Brain pericyte (primary cell): ENCODE results near the gene CARD11.

Experiments
- DNase-seq: peaks from one replicate; pipeline ENCODE4 v3.0.0-alpha.2; 2012; ENCODE audit warnings: low read depth, low spot score

CARD11 gene

DNA sequence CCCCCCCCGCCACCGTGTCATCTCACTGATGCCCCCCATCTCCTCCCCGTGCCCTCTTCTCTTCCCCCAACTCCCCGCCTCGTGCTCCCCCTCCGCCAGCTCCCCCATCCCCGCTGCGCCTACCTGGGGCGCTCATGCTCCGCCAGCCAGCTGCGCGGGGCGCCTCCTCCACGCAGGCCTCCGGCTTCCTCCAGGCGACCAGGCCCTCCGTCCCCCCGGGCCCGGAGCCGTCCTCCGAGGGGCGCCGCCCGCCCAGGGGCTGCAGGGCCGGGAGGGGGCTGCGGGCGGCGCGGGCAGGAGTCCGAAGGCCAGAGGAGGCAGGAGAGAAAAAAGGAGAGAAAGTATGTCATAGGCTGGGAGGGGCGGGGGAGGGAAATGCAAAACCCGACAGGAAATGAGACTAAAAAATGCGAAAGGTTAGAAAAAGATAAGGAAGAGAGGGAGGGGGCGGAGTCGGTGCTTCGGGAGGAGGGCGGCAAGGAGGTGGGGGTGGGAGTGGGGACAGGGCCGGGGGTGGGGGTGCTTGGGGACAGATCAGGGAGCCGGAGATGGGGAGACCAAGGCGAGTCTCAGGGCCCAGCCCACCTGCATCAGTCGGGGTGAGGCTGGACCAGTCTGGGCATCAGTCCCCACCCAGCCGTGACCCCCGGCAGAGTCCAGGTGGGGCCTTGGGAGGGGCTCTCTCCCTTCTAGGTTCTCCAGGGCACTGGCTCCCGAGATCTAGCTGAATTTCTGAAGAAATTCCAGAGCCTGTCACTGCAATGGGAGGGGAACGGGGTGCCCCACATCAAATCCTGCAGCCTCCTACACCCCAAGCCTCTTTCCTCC is at the start of gene CARD11:
Gene CARD11 (minus strand): TSS at position 324 of the 828 bp plus-strand sequence. CDS start 85,361 bp downstream, outside the sequence.
- no peak for DNase-seq

DNA sequence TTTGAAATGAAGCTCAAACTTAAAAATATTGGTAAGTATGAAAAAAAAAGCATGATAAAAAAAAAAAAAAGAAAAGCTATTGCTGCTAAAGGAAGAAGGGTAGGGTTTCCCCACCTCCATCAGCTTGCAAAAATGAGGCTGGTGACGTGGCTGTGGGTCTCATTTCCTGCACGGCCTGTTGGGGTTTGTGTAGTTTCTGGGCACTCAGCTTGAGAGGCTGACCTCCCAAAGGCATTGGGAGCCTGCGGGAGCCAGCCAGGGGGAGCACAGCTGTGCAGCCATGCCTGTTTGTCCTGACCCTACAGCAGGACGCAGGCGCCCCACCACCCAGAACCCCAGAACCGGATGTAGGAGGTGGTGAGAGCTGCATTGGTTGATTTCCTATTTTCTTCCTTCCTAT is 48.8 kb upstream of the CARD11 start:
- no peak for DNase-seq

DNA sequence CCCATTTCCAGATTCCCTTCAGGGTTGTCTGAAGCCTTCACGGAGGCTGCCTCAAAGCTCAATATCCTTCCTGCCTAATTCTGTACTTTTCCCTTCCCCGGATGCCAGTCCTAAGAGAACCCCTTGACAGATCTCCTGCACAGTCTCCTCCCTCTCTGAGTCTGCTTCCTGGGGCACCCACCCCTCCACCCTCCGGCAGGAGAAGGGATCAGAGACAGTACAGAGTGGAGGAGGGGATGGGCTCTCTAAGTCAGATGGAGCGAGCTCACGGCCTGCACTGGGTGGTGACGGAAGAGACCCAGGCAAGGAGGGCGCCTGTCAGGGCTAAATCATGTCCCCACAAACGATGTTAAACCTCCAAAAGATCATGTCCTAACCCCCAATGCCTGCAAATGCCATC is 48.0 kb upstream of the CARD11 start:
- DNase-seq: no peak

DNA sequence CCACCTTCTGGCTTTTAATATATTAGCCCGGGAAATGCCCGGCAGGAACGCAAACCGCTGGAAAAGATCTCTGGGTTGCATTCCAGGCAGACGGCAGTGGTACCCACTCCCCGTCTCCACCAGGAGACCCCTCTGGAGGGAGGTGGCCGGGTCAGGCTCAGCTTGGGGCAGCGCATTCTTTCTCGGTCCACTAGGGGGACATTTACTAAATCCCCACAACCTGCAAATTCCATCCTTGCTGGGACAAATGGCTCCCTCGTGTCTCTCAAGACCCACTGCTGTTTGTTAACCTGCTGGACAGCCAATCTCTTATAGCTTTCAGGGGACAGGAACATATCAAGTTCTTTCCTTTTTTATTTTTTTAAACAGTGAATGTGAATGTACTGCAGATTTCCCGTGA is 45.8 kb upstream of the CARD11 start:
- DNase-seq: no peak

DNA sequence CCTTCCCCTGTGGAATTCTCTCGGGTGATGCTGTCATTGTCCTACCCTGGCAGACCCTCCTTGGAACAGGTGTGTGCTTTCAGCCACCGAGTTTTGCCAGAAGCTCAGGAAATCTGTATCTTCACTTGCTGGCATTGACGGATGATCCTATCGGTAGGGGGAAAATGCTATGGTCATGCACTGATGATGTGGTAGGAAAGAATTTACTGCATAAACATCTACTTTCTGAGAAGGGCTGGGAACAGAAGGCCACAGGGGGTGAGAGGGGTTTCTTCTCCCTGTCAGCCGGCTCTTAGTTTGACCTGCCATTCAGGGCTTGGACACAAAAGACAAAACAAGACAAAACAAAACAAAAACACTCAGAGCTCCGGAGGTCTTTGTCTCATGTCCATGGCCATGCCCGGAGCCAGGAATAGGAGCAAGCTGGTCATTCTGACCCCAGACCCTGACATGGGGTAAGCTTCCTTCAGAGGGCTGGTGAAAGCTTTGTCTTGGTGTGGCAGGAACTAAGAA is 43.6 kb upstream of the CARD11 start:
- DNase-seq: no peak

DNA sequence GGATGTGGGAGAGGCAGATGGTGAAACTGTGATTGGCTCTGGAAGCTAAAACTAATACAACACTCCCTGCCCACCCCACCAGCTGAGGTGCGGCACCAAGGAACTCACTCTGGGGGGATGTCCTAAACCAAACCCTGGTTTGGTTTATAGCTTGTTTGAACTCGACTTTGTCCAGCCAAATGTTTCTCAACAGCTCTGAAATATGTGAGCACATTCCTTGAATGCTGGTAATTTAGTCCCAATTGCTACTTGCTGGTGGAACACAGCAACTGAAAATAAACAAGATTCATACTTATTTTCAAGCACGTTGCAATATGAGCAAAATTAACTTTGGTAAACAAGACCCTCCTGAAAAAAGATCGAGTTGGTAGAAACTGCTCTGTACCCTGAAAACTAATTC is 39.7 kb upstream of the CARD11 start:
- no peak for DNase-seq

DNA sequence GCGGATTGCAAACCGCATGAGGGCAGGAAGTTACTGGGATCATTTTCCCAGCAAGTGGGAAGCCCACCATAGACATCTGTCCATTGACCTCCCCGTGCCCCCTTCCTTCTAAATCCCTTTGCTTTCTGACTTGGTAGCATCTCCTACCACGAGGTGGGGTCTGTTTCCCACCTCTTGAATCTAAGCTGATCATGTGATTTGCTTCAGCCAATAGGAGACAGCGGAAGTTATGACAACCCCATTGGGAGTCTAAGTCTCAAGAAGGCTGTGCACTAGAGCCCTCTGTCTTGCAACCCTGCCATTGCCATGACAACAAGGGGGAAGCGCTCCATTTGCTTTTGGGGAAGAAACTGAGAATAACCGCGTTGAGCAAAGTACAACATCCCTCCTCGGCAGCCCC is 39.2 kb upstream of the CARD11 start:
- no peak for DNase-seq

DNA sequence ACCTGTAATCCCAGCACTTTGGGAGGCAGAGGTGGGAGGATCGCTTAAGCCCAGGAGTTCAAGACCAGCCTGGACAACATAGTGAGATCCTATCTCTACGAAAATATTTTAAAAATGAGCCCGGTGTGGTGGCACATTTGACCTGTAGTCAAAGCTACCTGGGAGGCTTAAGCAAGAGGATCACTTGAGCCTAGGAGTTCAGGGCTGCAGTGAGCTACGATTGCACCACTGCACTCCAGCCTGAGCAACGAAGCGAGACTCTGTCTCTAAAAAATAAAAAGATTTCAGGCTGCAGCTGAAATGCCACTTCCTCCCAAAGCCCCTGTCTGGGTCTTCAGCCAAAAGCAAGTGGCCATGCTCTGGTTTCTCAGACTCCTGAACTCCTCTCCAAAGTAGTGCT is 38.7 kb upstream of the CARD11 start:
- no peak for DNase-seq

DNA sequence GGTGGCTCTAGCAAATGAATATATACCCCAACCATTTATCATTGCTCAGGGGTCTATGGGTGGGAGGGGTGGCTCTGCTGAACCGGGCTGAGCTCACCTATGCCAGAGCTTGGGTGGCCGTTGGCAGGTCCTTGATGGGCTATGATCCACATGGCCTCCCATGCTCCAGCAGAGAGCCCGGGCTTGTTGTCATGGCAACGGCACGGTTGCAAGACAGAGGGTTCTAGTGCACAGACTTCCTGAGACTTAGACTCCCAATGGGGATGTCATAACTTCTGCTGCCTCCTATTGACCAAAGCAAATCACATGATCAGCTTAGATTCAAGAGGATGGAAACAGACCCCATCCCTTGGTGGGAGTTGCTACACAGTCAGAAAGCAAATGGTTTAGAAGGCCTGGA is 36.4 kb upstream of the CARD11 start:
- no peak for DNase-seq

DNA sequence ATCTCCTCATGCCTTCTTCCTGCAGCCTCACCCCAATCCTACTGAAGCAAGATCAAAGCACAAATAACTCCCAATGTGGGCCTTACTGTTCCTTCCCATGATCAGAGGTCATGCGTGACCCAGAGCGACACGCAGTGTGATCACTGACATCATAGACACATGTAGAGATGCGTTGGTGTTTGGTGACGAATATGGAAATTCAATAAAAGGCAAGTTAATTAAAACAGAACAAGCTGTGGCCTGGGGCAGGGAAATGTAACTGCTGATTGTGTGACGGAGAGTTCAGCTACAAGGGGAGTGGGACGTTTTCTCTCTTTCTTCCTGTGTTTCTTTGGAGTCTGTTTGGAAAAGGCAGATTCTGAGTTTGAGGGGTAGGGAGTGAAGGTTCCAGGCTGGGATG is 34.8 kb upstream of the CARD11 start:
- DNase-seq: no peak

DNA sequence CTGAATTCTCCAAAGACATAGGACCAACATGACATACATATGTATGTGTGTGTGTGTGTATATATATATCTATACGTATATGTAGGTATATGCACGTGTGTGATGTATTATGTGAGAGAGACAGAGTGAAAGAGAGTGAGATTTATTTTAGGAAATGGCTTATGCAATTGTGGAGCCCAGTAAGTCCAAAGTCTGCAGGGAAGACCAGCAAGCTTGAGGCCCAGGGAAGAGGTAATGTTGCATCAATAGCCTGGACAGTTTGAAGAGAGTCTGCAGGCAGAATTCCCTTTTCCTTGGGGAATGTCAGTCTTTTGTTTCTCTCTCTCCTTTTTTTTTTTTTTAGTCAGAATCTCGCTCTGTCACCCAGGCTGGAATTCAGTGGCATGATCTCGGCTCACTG is 33.0 kb upstream of the CARD11 start:
- no peak for DNase-seq

DNA sequence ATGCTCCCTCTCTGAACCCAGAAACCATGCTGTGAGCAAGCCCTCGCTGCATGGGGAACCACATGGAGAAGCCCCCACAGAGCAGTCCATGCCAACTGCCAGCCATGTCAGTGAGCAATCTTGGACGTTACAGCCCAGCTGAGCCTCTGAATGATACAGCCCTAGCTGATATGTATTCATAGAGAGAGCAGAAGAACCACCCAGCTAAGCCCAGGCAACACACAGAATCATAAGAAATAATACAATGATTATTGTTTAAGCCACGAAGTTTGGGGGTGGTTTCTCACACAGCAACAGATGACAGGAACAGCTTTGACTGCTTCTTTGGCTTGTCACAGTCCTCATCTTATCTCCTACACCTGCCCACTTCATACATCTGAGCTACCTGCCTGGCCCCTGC is 32.5 kb upstream of the CARD11 start:
- DNase-seq: no peak

DNA sequence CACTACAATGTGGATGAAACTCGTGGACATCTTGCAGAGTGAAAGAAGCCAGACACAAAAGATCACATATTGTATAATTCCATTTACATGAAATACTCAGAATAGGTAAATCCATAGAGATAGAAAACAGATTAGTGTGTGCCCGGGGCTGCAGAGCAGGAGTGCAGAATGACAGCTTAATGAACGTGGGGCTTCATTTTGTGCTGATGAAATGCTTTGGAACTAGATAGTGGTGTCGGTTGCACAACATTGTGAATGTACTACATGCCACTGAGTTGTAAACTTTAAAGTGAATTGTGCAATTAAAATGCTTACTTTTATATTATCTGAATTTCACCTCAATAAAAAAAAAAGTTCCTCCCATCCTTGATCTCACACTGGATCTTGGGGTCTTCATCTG is 31.8 kb upstream of the CARD11 start:
- DNase-seq: no peak

DNA sequence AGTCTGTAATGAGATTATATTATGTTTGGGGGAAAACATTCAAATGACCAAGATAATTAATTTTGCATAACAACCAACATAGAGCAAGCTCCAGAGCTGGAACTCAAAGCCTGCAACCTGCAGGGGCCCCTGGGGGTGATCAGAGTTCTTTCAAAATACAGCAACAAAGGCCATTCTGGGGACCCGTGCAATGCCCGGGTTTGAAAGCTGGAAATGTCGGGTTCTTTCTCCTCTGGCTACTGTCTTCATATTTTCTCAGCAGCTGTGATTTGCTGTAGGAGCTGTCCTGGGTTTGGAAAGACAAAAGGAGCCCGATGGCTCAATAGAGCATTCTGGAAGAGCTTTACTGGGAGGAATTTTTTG is 30.8 kb upstream of the CARD11 start:
- DNase-seq: no peak

DNA sequence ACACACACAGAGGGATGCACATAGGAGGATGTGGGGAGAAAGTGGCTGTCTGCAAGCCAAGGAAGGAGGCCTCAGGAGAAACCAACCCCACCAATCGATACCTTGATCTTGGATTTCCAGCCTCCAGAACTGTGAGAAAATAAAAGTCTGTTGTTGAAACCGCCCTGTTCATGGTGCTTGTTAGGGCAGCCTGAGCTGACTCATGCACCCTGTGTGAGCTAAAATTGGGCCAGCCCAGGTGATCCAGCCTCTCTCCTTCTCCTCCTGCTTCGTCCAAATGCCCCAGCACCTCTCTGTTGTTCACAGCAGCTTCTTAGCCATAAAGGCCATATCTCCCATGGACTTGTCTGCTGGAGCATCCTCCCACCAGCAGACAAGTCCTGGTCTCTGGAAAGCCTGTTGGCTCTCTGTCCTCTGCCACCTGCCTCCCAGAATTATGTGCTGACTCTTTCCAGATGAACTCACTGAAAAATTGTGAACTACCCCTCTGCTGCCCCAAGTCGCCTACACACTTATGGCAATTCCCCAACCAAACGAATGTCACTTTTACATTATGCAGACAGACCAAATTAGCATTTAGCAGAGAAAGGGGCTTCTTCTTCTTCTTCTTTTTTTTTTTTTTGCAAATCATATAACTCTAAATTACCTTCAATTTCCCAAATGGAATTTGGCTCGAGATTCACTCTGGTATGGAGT is 30.2 kb upstream of the CARD11 start:
- DNase-seq: no peak

DNA sequence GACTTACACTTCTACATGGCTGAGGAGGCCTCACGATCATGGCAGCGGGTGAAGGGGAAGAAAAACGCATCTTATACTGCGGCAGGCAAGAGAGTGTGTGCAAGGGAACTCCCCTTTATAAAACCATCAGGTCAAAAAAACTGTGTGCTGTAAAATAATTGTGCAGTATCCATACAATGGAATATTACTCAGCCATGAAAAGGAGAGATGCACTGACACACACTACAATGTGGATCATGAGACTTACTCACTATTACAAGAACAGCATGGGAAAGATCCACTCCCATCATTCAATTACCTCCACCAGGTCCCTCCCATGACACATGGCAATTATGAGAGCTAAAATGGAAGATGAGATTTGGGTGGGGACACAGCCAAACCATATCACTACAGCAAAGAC is 27.2 kb upstream of the CARD11 start:
- DNase-seq: no peak

DNA sequence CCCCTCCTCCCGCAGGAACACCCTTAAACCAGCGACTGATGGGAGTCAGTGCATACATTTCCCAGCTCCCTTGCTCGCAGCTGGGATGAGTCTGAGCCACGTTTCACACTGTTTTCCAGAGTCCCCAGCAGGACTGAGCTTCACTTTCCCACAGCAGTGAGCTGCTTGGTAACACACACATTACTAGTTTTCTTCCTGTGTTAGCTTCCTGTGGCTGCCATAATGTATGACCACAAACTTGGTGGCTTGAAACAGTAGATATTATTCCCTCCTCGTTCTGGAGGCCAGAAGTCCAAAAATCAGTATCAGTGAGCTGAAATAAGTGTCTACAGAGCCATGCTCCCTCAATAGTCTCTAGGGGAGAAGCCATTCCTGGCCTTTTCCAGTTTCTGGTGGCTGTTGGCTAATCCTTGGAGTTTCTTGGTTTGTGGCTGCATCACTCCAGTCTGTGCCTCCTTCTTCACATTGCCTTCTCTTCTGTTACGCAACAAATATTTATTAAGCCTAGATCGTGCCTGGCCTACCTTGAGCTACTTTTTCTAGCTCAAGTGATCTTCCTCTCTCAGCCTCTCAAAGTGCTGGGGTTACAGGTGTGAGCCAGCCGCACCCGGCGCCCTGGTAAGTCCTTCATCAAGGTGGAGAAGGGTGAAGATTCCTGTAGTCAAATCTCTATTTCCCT is 26.2 kb upstream of the CARD11 start:
- DNase-seq: no peak

DNA sequence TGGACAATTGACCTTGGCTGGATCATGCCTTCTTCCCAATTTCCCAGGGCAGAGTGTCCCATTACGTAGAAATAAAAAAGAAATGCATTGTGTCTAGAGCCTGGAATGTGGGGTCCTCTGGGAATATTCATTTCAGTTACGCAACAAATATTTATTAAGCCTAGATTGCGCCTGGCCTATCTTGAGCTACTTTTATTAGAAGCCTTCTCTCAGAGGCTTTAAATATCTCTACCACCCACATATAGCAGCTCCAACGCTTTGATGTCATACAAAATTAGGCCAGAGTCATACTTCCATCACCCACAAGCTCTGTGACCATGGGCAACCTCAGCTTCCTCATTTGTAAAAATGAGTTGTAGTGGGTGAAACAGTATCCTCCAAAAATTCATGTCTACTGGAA is 24.9 kb upstream of the CARD11 start:
- DNase-seq: no peak

DNA sequence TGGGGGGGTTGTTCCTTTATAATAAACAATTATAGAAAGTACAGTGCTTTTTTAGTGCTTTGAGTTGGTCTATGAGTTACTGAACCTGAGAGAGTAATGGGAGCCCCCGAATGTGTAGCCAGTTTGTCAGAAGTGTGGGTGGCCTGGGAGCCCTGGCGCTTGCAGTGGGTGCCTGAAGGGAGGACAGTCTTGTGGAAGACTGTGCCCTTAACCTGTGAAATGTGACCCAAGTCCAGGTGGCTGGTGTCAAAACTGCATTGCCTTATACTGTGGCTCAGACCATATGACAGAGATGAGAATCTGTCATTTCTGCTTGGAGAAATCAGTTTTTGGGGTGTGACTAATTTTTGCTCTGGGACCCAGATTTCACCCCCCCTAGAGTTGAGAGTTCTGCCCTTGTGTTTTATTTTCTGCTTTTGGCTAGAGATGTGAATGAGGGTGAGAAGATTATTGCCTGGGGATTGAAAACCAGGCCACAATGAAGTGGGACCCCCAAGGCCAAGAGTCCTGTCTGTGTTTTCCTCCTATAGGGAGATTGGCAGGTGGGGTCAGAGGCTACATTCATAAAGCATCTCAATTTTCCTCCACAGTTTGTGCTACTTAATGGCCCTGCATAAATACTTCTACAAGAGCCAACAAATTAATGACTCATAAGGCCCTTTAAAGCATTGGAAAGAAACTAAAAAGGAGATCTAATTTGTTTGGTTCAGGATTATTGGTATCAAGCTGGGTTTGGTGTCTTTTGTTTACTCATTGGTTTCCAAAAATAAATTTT is 24.1 kb upstream of the CARD11 start:
- no peak for DNase-seq

DNA sequence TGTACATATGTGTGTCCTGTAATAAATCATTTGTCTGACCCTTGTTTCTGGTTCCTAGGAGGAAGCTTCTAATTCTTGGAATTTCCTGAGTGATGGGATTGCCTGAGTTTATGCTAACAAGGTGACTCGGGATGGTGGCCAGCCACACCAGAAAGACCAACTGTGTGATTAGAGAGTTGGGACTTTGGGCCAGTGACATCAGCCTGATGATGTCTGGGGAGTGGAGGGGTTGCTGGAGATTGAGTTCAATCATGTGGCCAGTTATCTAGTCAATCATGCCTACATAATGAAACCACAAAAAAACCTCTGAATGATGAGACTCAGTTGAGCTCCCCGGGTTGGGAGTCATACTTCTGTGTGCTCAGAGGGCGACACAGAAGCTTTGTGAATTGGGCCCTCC is 23.5 kb upstream of the CARD11 start:
- no peak for DNase-seq

DNA sequence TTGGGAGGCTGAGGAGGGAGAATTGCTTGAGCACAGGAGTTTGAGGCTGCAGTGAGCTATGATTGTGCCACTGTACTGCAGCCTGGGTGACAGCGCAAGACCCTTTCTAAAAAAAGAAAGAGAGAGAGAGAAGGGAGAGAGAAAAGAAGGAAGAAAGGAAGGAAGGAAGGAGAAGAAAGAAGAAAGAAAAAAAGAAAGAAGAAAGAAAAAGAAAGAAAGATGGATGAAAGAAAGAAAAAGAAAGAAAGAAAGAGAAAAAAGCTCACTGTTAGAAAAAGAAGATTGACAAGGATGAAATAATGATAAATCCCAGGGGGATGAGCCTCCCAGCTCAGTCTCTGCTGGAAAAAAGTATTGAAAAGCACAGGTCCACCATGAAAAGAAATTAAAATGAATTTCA is 22.8 kb upstream of the CARD11 start:
- DNase-seq: no peak

DNA sequence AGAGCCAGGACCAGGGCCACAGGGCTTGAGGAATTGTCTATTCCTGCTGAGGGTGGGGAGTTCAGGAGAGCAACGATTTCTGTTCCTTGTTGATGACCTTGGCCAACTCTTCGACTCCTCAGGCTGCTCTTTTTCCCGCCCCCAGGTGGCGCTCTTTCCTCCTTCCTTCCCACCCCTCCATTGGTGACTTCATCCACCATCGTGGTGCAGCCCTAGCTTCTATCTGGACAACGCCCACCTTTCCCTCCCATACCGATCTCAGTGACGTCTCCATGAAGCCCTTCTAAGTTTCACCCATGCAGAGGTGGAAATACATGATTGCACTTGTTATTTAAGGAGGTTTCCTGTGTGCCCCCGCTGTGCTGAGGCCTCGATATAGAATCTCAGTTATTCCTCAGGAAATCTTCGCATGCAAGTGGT is 22.1 kb upstream of the CARD11 start:
- no peak for DNase-seq
